Activated naive CD4-positive, alpha-beta T cell (primary cell): Measurements from ENCODE around the gene MYCBPAP.

ENCODE experiments used
- DNase-seq, 4 experiments: peaks; one replicate each; lab custom pipeline; 2025; lab: John Stamatoyannopoulos, UW

The MYCBPAP gene

DNA sequence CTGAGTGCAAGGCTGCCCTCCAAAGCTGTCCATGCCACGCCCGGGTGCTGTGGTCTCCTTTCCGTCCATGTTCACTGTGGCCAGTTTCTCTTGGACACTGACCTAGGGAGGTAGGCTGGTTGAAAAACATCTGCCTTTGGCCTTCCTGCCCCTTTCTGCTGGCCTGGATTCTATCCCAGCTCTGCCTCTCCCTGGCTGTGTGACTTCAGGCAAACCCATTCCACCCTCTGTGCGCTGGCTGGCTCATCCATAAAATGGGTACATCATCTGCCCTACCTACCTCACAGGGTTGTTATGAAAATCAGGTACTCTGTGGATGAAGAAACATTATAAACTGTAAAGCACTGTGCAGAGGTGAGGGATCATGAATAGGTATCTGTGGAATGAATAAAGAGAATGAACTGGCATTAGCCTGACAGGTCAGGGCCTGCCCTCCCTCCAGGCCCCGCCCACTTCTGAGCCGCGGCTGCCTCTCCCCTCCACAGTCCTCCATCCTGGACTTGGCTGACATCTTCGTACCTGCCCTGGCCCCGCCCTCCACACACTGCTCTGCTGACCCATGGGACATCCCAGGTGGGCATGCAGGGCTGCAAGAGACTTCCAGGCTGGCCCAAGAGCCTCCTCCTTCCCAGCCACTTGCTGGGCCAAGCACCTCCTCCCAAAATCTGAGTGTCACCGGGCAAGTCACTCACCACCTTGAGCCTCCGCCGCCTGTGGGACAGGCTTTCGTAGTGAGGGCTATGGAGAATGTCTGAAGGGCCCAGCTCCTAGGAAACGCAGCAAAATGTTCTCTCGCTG lies 31.7 kb downstream of the MYCBPAP start:
- no peak for DNase-seq

DNA sequence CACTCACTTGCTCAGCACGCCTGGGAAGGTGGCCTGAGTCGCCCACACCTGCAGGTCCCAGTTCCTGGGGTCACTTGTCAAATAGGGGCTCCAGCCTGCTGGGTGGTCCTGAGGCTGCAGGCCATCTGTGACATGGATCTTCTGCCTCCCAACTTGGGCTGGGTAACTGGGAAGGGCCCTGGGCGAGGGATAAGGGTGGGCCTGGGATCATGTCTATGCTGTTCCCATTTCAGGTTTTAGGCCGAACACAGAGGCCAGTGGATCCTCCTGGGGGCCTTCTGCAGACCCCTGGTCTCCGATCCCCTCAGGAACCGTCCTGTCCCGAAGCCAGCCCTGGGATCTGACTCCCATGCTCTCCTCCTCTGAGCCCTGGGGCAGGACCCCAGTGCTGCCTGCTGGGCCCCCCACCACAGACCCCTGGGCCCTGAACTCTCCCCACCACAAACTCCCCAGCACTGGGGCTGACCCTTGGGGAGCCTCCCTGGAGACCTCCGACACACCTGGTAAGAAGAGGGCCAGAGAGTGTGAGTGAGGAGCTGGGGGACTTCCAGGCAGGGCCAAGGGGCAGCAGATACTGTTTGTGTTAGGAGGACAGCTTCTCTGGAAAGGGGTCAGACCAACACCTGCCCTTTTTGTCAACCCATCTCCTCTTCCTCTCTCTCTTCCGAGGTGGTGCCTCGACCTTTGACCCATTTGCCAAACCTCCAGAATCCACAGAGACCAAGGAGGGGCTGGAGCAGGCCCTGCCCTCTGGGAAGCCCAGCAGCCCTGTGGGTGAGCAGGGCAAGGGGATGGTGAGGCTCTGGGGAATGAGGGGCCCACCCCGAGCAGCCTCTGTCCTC lies 32.5 kb downstream of the MYCBPAP start:
- no peak for DNase-seq

DNA sequence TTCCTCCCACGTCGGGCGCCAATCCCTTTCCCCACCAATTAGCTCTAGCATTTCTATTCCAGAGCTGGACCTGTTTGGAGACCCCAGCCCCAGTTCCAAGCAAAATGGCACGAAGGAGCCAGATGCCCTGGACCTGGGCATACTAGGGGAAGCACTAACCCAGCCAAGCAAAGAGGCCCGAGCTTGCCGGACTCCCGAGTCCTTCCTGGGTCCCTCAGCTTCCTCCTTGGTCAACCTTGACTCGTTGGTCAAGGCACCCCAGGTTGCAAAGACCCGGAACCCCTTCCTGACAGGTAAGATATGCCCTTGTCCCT lies 33.1 kb downstream of the MYCBPAP start:
- no peak for DNase-seq

DNA sequence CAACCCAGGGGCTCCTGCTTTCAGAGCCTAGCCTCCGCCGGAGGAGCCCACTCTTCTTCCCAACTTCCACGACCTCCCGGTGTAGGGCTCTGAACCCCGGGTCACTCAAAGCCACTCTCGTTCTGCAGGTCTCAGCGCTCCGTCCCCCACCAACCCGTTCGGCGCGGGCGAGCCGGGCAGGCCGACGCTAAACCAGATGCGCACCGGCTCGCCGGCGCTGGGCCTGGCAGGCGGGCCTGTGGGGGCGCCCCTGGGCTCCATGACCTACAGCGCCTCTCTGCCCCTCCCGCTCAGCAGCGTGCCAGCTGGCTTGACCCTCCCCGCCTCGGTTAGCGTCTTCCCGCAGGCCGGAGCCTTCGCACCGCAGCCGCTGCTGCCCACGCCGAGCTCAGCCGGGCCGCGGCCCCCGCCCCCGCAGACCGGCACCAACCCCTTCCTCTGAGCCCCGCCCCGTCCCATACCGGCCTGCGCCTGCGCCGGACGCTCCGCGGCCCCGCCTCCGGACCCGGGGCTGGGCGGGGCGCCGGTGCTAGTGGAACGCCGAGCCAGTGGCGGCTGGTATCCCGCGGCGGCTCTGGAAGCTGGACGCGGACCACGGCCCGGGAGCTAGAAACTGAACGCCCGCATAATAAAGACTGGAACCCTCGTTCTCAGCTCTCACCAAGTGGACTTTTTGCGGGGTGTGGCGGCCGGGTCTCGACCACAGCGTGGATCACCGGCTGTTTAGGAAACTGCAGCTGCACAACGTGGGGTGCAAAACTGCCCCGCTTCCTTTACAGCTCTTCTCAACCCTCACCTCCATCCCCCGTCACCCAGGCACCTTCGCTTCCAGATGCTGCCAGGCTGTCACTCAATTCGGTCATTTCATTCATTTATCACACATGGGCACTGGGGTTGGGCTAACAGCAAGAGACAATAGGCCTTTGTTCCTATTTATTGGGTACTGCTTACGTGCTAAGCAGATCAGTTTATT lies 33.8 kb downstream of the MYCBPAP start:
- peak; percentile 33 to 76 (median 55) for DNase-seq

DNA sequence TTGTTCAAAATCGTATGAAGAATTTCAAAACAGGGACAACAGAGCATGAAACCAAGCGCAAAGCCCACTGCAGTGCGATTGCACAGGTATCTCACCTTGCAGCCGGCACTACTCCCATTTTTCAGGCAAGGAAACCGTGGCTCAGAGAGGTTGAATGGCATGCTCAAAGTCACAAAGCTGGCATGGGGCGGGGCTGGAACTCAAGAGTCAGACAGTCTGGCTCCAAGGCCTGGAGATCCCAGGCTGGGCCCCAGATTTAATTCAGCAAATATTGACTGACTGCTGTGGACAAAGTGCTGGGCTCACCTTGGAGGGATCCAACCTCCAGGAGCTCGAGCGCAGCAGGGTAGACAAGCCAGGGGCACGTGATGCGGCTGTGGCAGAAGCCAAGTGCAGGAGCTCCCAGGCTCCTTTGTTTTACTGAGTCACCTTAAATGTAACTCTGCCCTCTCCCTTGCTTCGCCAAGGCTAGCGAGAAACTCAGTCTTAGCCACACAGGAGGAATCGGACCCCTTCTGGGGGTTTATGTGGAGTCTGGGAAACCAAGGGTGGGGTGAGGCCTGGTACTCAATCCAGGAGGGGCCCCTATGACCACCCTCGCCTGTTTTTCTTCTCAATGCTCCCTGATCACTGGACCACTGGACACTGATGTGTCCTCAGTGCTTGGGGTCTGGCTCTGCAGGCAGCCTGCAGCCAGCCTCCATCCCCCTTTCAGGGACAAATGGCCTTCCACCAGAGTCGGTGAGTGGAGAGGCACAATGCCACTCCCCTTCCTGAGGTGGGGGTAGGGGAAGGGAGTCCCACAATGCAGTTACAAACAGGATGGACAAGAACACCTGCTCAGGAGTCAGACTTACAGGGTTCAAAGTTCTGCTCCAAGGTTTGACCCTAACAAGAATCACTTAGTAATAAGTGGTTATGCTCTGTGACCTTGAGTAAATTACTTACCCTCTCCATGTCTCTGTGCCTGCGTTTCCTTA lies 34.8 kb downstream of the MYCBPAP start:
- DNase-seq: no peak

DNA sequence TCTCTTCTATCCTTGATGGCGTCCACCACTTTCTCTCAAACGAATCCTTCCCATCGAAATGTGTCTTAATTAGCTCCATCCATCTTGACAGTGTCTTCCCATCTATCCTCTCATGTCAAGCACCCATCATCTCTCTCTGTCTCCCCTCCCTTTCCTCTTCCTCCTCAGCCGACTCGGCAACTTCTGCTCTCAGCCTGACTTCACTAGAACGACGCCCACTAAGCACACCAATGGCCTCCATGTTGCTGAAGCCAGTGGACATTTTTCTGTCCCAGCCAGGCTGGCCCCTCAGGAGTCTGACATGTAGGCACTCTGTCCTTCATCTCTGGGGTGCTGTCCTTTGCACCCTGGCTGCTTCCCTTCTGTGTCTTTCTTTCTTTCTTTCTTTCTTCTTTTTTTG lies 36.3 kb downstream of the MYCBPAP start:
- no peak for DNase-seq

DNA sequence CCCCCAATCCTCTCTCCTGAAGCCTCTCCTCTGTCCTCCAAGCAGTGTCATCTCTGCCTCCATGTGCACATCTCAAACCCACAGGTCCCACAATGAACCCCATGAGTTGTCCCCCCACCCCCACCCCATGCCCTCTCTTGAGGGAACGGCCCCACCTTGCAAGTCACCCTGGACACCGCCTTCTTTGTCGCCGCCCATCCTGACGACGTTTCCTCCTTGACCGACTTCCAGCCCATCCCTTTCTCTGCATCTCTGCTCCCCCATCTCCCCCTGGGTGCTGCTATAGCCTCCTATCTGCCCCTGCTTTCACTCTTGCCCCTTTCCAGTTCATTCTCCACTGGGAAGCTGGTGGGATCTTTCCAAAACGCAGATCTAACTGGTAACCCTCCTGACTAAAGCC lies 37.1 kb downstream of the MYCBPAP start:
- DNase-seq: no peak

DNA sequence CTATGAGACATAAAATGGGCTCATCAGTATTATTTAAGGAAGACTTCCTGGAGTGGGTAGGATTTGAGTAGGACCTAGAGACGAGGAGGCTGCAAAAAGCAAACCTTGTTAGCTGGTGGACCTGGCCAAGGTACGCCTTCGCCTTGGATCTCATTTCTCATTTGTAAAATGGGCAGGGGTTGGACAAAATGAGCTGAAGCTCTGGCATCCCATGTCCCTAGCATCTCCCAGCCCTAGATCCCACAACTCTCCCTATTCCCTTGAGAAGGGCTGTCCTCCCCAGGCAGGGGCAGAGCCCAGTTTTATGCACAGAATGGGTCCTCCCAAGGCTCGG lies 38.4 kb downstream of the MYCBPAP start:
- no peak for DNase-seq

DNA sequence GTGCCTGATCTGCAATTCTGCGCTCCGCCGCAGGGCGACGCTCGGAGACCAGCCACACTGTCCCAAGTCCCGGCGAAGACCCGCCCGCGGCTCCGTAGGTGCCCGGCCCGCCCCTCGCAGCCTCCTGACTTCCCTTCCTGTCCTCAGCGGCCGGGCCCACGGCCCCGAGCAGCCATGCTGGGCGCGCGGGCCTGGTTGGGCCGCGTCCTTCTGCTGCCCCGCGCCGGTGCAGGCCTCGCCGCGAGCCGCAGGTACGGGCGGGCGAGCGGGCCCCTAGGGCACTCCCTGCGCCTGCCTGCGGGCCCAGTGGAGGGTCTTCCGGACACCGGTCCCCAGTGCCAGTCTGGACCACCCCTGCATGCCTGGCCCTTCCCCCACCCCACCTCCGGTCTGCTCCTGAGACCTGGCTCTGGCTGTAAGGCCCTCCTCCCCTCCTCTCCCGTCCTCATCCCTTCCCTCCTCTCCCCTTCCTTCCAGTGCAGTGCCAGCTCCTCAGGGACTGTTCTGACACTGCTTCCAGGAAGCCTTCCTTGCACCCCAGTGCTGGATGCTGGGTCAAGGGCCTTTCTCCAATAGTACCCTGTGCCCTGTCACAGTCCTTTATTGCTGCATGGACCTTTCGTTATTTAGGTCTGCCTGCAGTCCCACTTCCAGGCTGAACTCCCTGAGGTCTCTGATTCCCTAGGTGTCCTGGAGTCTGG lies 38.9 kb downstream of the MYCBPAP start, which contains the start of gene SPATA20:
Gene SPATA20, plus strand, starts transcription at position 140 of the 701 bp plus-strand sequence. Its CDS starts 35 bp downstream, at position 175.
- peak; percentile 45 to 77 (median 71) for DNase-seq

DNA sequence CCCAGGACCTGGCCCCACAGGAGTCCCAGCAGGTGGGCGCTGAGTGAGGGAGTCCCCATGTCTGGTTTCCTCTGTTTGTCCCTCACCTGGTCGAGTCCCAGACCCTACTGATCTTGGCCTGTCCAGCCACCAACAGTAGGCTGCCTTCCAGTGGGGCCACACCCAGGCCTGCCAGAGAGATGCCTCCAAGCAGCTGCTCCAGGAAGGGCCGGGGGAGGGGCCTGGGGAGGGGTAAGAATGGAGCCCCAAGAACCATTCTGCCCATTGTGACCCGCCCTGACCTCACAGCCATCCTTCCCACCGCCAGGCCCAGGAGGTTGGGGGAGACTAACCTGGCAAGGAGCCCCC lies 39.5 kb downstream of the MYCBPAP start:
- no peak for DNase-seq

DNA sequence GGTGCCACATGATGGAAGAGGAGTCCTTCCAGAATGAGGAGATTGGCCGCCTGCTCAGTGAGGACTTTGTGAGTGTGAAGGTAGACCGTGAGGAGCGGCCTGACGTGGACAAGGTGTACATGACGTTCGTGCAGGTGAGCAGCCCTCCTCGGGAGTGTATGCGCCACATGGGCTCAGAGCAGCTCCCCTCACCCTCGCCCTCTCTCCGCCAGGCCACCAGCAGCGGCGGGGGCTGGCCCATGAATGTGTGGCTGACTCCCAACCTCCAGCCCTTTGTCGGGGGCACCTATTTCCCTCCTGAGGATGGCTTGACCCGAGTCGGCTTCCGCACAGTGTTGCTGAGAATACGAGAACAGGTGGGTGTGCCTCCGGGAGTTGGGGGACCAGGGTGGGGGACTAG lies 40.6 kb downstream of the MYCBPAP start:
- DNase-seq: no peak

DNA sequence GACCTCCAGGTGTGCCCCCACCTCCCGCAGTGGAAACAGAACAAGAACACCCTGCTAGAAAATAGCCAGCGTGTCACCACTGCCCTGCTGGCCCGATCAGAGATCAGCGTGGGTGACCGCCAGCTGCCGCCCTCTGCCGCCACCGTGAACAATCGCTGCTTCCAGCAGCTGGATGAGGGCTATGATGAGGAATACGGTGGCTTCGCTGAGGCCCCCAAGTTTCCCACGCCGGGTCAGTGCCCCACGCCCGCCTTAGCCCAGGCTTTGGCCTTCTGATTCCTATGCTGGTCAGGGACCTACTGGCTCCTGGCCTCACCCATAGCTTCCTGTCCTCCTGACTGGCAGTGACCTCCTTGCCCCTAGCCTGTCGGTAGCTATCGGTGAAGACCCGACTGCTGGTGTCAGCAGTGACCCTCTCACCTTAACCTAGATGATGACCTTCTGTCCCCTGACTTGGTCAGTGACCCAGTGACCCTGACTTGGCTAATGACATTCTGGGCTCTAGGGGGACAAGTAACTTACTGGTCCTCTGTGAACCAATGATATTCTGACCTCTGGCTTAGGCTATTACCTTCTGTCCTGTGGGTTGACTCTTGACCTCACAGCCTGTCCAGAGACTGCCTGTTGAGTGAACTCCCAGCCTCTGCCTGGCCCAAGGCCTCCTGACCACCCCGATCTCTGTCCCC lies 41.2 kb downstream of the MYCBPAP start:
- DNase-seq: no peak

DNA sequence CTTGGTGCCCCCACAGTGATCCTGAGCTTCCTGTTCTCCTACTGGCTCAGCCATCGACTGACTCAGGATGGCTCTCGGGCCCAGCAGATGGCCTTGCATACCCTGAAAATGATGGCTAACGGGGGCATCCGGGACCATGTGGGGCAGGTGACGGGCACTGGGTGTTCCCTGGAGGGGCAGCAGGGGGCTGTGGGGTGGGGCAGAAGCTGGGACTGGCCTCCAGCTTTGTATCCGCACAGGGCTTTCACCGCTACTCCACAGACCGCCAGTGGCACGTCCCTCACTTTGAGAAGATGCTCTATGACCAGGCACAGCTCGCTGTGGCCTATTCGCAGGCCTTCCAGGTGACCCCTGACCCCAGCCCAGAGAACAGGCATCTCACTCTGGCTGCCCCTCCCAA lies 41.7 kb downstream of the MYCBPAP start:
- DNase-seq: no peak

DNA sequence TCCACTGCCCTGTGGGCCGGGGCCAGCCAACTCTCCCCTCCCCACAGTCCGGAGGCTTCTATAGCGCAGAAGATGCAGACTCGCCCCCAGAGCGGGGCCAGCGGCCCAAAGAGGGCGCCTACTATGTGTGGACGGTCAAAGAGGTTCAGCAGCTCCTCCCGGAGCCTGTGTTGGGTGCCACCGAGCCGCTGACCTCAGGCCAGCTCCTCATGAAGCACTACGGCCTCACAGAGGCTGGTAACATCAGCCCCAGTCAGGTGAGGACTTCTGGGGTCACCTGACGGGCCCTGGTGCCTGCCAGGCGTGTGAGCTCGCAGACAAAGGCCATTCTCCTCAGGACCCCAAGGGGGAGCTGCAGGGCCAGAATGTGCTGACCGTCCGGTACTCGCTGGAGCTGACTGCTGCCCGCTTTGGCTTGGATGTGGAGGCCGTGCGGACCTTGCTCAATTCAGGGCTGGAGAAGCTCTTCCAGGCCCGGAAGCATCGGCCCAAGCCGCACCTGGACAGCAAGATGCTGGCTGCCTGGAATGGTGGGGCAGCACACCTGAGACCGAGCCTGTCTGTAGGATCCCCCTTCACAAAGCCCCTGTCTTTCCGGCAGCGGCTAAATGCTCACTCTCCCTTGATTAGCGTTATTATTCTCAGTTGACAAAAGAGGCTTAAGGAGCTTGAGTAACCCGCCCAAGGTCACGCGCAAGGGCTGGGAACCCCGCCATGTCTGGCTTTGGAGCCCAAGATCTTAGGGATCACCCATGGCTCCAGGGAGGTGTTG lies 42.6 kb downstream of the MYCBPAP start:
- no peak for DNase-seq

DNA sequence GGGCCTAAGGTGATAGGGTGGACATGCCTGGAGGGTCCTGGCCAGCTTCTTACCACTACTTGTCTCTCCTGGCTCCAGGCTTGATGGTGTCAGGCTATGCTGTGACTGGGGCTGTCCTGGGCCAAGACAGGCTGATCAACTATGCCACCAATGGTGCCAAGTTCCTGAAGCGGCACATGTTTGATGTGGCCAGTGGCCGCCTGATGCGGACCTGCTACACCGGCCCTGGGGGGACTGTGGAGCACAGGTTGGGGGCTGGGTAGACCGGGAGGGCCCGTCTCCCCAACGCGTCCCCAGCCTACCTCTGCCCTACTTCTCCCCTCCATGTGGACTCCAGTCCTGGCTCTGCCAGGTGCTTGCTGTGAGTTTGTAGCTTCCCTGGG lies 43.2 kb downstream of the MYCBPAP start:
- DNase-seq: no peak

DNA sequence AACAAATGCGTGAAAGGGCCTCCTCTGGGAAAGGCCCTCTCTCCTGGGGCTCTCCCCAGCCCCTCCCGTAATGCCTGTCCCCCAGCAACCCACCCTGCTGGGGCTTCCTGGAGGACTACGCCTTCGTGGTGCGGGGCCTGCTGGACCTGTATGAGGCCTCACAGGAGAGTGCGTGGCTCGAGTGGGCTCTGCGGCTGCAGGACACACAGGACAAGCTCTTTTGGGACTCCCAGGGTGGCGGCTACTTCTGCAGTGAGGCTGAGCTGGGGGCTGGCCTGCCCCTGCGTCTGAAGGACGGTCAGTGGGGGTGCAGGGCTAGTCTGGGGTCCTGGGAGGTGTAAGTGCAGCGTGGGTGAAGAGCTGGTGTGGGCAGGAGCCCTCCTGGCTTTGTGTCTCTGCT lies 43.6 kb downstream of the MYCBPAP start:
- no peak for DNase-seq

DNA sequence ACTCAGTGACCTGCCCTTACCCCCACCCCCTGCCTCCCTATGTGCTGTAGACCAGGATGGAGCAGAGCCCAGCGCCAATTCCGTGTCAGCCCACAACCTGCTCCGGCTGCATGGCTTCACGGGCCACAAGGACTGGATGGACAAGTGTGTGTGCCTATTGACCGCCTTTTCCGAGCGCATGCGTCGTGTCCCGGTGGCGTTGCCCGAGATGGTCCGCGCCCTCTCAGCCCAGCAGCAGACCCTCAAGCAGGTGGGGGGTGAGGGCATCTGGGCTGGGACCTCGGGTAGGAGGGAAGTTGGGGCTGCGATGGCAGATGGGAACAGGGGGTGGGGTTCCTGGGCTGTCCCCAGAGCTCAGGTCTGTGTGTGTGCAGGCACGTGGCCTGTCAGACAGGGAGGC lies 46.0 kb downstream of the MYCBPAP start:
- no peak for DNase-seq

DNA sequence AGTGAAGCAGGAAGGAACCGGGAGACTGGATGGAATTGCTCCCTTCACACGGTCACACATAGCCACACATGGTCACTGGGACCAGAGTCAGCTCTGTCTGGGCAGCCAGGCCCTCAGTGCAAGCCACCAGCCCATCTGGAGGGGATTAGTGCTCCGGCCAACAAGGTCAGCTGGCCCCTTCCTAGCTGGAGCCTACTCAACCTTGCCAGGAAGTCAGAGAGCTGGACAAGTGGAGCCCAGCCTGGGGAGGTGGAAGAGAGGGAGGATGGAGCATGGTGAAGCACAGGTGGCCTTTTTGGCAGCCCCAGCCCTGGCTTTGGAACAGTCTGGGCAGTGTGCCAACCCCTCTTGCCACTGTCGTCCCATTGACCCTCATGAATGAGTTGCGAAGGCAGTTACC lies 48.6 kb downstream of the MYCBPAP start:
- no peak for DNase-seq

DNA sequence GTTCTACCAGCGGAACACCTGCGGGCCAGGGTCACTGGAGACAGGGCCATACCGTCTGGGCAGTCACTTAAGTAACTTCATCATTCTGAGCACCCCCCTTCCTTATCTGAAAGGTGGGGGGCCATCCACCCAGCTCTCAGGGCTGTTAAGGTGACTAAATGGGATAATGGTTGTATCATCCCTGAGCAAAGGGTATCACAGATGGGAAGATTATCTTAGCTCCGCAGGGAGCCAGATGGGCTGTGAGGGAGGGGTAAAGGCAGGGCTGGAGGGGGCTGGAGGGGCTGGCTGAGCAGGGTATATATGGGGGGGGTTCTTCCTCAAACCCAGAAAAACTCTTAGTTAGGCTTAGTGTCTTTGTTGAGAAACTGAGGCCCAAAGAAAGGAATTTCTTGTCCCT lies 49.4 kb downstream of the MYCBPAP start:
- no peak for DNase-seq
